ENCODE measurements around the gene C17orf78. TPM values are rescaled to one million over a fixed set of nuclear protein-coding genes. Genes with fewer than 3 reads are reported as not detected.

C17orf78 gene
- total and polyA plus RNA-seq, 2 of the 13 experiments (the other 11 are each of a cell fraction or from before 2014, with no cell fraction given), result not detected

GRCh38 chr17:37373530-37374159 lies 2.1 kb upstream of the C17orf78 start (continued):
- TF ChIP-seq SKI (IDR thresholded peaks at IDR 0.05; ENCODE audit: partially characterized antibody) (no peak), PCBP2 (optimal IDR thresholded peaks at IDR 0.05; ENCODE audit: low read depth, low read length, poor library complexity, severe bottlenecking) (no peak), KDM4B (CRISPR knock-in tag; IDR thresholded peaks at IDR 0.05) (no peak), ZFP37 (CRISPR knock-in tag; IDR thresholded peaks at IDR 0.05; ENCODE audit: borderline replicate concordance) (no peak), MLX (CRISPR knock-in tag; IDR thresholded peaks at IDR 0.05) (no peak), GTF2F1 (IDR thresholded peaks at IDR 0.05; ENCODE audit: low read length) (no peak), HES4 (CRISPR knock-in tag; IDR thresholded peaks at IDR 0.05; ENCODE audit: borderline replicate concordance) (no peak), IRF1 (CRISPR knock-in tag; IDR thresholded peaks at IDR 0.05; ENCODE audit: low read depth) (no peak), YY1 (IDR thresholded peaks at IDR 0.05; ENCODE audit: insufficient read depth, insufficient replicate concordance, low read depth, low read length) (no peak), SMAD3 (CRISPR knock-in tag; IDR thresholded peaks at IDR 0.05) (peak; percentile 64; the same call in 1 of the 2 replicates), TEAD2 (CRISPR knock-in tag; IDR thresholded peaks at IDR 0.05) (no peak), PLSCR1 (CRISPR knock-in tag; IDR thresholded peaks at IDR 0.05; ENCODE audit: borderline replicate concordance) (no peak), CBFB (CRISPR knock-in tag; IDR thresholded peaks at IDR 0.05) (no peak), MBNL3 (CRISPR knock-in tag; conservative IDR thresholded peaks at IDR 0.05) (no peak), ZBTB21 (CRISPR knock-in tag; IDR thresholded peaks at IDR 0.05) (no peak), CSRNP2 (CRISPR knock-in tag; conservative IDR thresholded peaks at IDR 0.05; ENCODE audit: low read depth) (no peak), ZBTB49 (CRISPR knock-in tag; IDR thresholded peaks at IDR 0.05; ENCODE audit: borderline replicate concordance) (no peak), ZNF552 (CRISPR knock-in tag; IDR thresholded peaks at IDR 0.05; ENCODE audit: borderline replicate concordance) (no peak), MED8 (CRISPR knock-in tag; IDR thresholded peaks at IDR 0.05; ENCODE audit: insufficient replicate concordance) (no peak), ZNF841 (CRISPR knock-in tag; IDR thresholded peaks at IDR 0.05; ENCODE audit: borderline replicate concordance) (no peak), ZNF83 (CRISPR knock-in tag; IDR thresholded peaks at IDR 0.05; ENCODE audit: borderline replicate concordance) (no peak), BRCA1 (CRISPR knock-in tag; IDR thresholded peaks at IDR 0.05) (no peak), ZNF749 (CRISPR knock-in tag; IDR thresholded peaks at IDR 0.05; ENCODE audit: borderline replicate concordance) (no peak), ZNF614 (CRISPR knock-in tag; IDR thresholded peaks at IDR 0.05; ENCODE audit: borderline replicate concordance) (peak; percentile 59; the same call in 1 of the 2 replicates), MAFF (IDR thresholded peaks at IDR 0.05; ENCODE audit: low read depth, low read length) (no peak), ZNF224 (CRISPR knock-in tag; IDR thresholded peaks at IDR 0.05) (no peak)
